Muscle of leg (tissue), 11 donors: ENCODE measurements around the gene GRIK3. TPM values are rescaled to one million over a fixed set of nuclear protein-coding genes. Genes with fewer than 3 reads are reported as not detected.
A peak's percentile ranks its signal among the peaks of the same experiment; 100 is the strongest.
"Not testable (repeated sequence)": the region's sequence is repeated elsewhere in the genome, so short reads cannot be mapped to it uniquely, and the experiment has no call there.

ENCODE experiments used
- DNase-seq: peaks from one replicate; pipeline ENCODE4 v3.0.0; 2013
- H3K27ac ChIP-seq: one replicate; pipeline ENCODE4 v1.5.1; 2013; ENCODE audit warnings: mild to moderate bottlenecking, low read length, control low read depth
- H3K27me3 ChIP-seq: one replicate; pipeline ENCODE4 v1.6.1; 2013; ENCODE audit warnings: low read length; ENCODE audit not compliant: control insufficient read depth, insufficient read depth
- H3K36me3 ChIP-seq: one replicate; pipeline ENCODE4 v1.6.1; 2013; ENCODE audit warnings: low read length; ENCODE audit not compliant: control insufficient read depth, insufficient read depth
- H3K4me1 ChIP-seq: one replicate; pipeline ENCODE4 v1.6.1; 2013; ENCODE audit warnings: low read length; ENCODE audit not compliant: control insufficient read depth, insufficient read depth
- H3K4me3 ChIP-seq: one replicate; pipeline ENCODE4 v1.5.1; 2013; ENCODE audit warnings: low read length, control low read depth
- H3K9me3 ChIP-seq: replicated peaks from 2 replicates; pipeline ENCODE4 v1.6.1; 2013; ENCODE audit warnings: low read depth, low read length; ENCODE audit not compliant: control insufficient read depth
- WGBS: methylation state at CpG from one replicate; pipeline ENCODE4 v1.1.5; 2013; ENCODE audit warnings: missing lambda C conversion rate; ENCODE audit not compliant: insufficient coverage; 5-methylcytosine and 5-hydroxymethylcytosine counted together
- polyA plus RNA-seq, 8 donors: library from polyadenylated mRNA; unstranded; fragments of 120-200 nt; gene quantifications; one replicate each; pipeline versions ENCODE4 v1.2.1 to v1.2.3, GENCODE V29; 2013; ENCODE audit warnings: inconsistent platforms in 1 of 8, low replicate concordance in 1 of 8; ENCODE audit not compliant: insufficient read length in 8 of 8, insufficient read depth in 1 of 8
- total RNA-seq: library from RNA; stranded (reverse); fragments of 120-200 nt; gene quantifications from one replicate; pipeline ENCODE4 v1.2.4, GENCODE V29; 2013

Gene GRIK3
- total and polyA plus RNA-seq, 9 donors = 0.44 to 3.3 (median 1.1) TPM

DNA sequence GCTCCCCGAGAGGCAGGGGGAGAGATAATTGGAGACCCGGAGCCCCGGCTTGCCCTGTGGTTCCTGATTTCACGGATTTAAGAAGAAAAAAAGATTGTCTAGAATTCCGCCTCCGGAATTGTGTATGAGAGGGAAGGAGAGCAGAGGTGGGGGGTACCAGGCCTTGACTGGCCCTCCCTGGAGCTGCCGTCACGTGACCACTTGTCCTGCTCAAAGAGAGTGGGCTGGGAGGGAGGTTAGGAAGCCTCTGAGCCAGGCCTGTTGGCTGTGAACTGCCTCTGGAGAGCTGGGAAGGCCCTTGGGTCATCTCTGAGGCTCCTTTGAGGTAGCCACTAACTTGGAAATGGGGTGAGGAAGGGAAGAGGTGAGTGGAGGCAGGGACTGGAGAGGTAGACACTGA is 106.5 kb downstream of the GRIK3 start:
- Histone ChIP-seq H3K9me3 (no peaks in the 10 kb centered on the region), H3K27ac (no peak overlapping the region), H3K4me1 (no peaks in the 10 kb centered on the region), H3K36me3 (no peaks in the 10 kb centered on the region), H3K4me3 (no peak overlapping the region), H3K27me3 (no peaks in the 10 kb centered on the region)
- DNase-seq = no peak
- WGBS = 72% methylated on average over 8 of the region's 8 CpGs

DNA sequence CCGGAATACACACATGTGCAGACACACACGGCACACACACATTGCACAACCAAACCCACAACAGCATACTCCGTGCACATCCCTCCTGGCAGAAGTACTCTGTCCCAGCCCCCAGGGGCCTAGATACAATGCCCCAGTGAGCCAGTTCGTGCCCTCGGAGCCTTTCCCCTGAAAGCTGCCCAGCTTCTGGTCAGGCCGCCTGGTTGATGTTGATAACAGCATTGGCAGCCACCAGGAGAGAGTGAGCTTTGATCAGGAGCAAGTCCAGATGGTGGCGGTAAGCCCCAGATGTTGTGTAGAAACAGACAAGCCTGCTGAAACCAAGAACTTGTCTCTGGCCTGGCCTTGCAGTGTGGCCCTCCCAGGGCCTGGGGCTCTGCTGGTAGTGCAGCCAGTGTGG is 109.1 kb downstream of the GRIK3 start:
- no peaks in the 10 kb centered on the region for H3K36me3 ChIP-seq
- H3K27ac ChIP-seq = no peak overlapping the region
- no peaks in the 10 kb centered on the region for H3K4me1 ChIP-seq
- H3K27me3 ChIP-seq = no peaks in the 10 kb centered on the region
- H3K4me3 ChIP-seq = no peak overlapping the region
- WGBS = 61% methylated on average over 6 of the region's 7 CpGs
- no peaks in the 10 kb centered on the region for H3K9me3 ChIP-seq
- DNase-seq = no peak

DNA sequence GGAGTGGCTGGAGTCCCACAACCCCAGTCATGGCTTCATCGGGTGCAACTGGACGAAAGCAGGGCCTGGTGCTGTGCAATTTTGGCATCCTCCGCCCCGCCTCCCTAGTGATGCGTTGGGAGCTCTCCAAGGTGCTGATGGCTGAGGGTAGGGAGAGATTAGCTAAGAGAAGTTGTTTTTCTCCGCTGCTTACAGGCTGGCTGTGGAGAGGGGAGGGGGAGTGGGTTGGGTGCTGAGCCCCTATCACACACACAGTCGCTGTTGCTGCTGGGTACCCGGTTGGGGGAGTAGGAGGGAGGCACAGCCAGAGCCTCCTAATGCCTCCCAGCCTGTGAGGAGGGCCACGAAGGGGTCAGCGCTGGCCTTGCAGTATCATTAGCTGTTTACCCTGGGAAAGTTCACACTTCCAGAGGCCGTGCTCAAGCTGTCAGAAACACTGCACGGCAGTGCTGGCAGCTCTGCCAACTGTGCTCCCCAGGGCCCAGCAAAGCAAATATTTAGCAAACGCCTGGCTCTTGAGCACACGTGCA is 110.0 kb downstream of the GRIK3 start:
- Histone ChIP-seq H3K27ac (no peak overlapping the region), H3K9me3 (no peaks in the 10 kb centered on the region), H3K36me3 (no peaks in the 10 kb centered on the region), H3K27me3 (no peaks in the 10 kb centered on the region), H3K4me1 (no peaks in the 10 kb centered on the region), H3K4me3 (no peak overlapping the region)
- WGBS = 5% methylated on average over 11 of the region's 14 CpGs
- DNase-seq = peak; percentile 84

DNA sequence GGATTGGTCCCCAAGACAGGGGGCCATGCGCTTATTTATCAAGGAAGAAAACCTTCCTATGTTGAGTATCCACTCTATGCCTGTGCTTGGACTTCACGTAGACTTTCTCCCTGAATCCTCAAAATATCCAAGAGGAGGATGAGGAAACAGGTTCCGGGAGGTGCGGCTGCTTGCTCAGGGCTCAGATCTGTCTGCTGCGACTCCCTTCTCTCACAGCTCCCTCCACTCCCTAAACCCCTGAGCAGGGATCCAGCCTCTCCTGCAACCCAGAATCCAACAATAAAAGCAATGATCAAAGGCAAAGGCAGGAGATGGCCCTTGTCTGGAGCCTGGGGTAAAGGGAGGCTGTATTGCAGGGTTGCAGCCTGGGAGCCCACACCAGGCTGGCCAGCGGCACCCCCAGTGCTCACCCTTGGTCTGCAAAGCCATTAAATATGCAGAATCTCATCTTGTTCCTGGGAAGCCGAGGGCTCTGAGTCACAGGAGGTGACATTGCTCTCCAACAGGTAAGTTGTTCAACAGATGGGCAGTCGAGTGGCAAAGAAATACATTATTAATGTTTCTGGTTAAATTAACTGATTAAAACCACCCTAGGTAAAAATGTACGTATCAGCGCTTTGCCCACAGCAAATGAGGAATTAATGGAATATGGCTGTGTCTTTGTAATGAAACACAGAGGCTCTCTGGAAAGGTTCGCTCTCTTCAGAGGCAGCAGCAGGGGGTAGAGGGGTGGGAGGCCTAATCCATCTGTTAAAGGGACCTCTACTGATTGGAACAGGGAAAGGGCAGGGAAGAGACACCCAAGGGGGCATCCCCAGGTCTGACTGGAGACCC is 111.5 kb downstream of the GRIK3 start:
- no peaks in the 10 kb centered on the region for H3K9me3 ChIP-seq
- no peaks in the 10 kb centered on the region for H3K36me3 ChIP-seq
- DNase-seq = no peak
- H3K4me1 ChIP-seq = no peaks in the 10 kb centered on the region
- H3K4me3 ChIP-seq = no peak overlapping the region
- H3K27ac ChIP-seq = no peak overlapping the region
- no peaks in the 10 kb centered on the region for H3K27me3 ChIP-seq
- 35% methylated on average over 7 of the region's 11 CpGs for WGBS

DNA sequence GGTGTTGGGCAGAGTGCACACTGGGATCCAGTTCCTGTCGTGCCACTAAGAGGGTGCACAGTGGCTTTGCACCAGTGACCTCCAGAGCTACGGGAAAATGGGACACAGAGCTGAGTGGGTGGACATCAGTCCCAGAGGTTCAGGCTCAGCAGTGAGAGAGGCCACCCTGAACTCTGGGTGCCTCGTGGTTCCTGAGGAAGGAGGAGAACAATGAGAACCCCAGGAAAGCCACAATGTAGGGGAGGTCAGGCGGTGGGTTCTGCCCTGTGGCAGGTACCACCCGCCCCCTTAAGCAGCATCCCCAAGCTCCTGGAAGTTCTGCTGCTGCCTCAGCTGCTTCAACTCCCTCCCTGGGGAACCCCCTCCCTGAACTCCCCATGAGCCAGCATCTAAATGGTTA is 112.2 kb downstream of the GRIK3 start:
- no peaks in the 10 kb centered on the region for H3K4me1 ChIP-seq
- H3K27ac ChIP-seq = no peak overlapping the region
- WGBS = 69% methylated on average over 4 of the region's 5 CpGs
- no peak for DNase-seq
- H3K9me3 ChIP-seq = no peaks in the 10 kb centered on the region
- no peaks in the 10 kb centered on the region for H3K36me3 ChIP-seq
- H3K27me3 ChIP-seq = no peaks in the 10 kb centered on the region
- H3K4me3 ChIP-seq = no peak overlapping the region

DNA sequence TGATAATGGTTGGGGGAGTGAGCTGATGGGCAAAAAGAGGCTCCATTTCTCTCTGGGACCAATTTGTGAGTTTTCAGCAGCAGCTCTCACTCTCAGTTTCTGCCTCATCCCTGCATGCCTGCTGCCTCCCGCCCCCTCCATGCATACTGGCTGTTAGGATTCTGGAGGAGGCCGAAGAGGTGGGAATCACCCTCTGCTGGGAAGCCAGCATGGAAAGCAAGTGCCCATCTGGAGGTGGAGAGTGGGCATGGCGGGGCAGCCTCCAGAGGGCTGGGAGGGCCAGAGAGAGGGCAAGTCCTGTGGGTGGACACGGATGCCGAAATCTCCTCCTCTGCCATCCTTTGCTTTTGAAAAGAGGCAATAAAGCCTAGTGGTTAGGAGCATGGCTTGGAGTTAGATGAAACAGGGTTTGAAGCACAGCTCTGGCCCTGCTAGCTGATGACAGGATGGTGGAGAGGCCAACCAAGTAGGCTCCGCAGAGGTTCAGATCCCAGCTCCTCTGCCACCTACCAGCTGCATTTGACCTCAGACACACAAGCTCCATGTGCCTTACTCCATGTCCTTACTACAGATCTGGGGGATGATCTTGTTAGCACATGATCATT is 113.4 kb downstream of the GRIK3 start:
- no peak for DNase-seq
- no peaks in the 10 kb centered on the region for H3K9me3 ChIP-seq
- no peaks in the 10 kb centered on the region for H3K27me3 ChIP-seq
- no peak overlapping the region for H3K4me3 ChIP-seq
- H3K27ac ChIP-seq = no peak overlapping the region
- WGBS = 61% methylated on average over 2 of the region's 6 CpGs
- H3K4me1 ChIP-seq = no peaks in the 10 kb centered on the region
- H3K36me3 ChIP-seq = no peaks in the 10 kb centered on the region

DNA sequence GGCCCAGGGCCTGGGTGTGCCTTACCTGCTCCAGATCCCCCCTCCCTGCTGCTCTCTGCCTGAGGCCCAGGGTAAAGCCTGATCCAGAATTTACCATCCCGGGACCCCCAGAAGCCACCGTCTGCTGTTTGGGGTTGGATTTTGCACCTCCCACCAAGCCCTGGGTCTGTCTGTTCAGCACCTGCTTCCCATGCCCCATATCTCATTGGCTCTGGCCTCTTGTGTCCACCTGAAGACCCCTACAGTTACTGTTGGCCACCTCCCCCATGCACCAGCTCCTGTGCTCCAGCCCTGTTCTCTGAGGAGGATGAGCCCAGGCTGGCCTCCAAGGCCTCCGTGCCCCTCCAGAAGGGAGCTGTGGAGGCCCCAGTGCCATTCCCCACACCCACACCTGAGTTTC is 113.9 kb downstream of the GRIK3 start:
- no peaks in the 10 kb centered on the region for H3K9me3 ChIP-seq
- WGBS = 92% methylated on average over 2 of the region's 3 CpGs
- no peaks in the 10 kb centered on the region for H3K27me3 ChIP-seq
- H3K4me3 ChIP-seq = no peak overlapping the region
- H3K27ac ChIP-seq = no peak overlapping the region
- no peaks in the 10 kb centered on the region for H3K36me3 ChIP-seq
- H3K4me1 ChIP-seq = no peaks in the 10 kb centered on the region
- no peak for DNase-seq

DNA sequence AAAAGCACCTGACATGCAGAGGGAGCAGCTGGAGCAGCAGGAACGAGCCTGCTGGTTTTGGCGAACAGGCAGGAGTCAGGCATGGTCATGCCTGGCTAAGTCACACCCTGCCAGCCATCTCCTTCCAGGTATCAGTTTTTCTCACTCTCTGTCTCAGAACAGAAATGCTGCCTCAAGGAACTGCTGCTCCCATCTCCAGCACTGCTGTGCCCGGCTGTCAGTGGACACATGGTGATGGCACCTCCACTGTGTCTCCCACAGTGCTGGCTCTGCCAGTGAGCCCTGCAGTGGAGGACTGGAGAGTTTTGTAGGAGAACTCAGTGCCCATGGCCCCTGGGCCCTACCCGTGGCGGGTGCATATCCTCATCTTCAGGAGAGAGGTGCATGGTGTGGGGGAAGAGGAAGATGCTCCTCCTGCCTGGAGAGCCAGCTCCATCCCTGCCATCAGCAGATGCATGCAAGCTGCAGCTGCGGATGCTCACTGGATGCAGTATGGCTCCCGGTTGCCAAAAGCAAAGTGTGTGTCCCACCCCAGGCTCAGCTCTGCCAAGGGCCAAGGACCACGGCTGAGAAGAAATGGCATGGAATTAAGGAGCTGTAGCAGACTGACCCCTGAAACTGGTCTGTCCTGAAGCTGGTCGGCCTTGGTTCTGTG is 114.7 kb downstream of the GRIK3 start:
- no peak overlapping the region for H3K4me3 ChIP-seq
- WGBS = 67% methylated on average over 7 of the region's 9 CpGs
- DNase-seq = no peak
- no peaks in the 10 kb centered on the region for H3K36me3 ChIP-seq
- H3K4me1 ChIP-seq = no peaks in the 10 kb centered on the region
- H3K27ac ChIP-seq = no peak overlapping the region
- H3K27me3 ChIP-seq = no peaks in the 10 kb centered on the region
- H3K9me3 ChIP-seq = no peaks in the 10 kb centered on the region

DNA sequence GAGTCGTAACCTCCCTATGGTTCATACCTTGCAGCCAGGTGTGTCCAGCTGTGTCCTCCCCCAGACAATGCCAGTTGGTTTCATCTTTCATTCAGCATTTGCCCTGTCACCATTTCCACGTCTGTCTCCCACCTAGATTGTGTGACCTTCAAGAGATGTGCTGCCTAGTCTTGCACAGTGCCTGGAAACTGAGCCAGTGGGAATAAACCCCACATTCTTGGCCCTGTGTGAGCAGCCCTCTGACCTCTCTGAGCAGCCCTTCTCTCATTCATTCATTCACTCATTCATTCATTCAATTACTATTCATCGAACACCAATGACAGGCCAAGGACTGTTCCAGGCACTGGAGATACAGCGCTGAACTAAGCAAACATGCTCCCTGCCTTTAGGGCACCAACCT is 115.7 kb downstream of the GRIK3 start:
- DNase-seq = no peak
- Histone ChIP-seq H3K4me3 (no peak overlapping the region), H3K9me3 (no peaks in the 10 kb centered on the region), H3K36me3 (no peaks in the 10 kb centered on the region), H3K27ac (no peak overlapping the region), H3K27me3 (peaks cover 2% of the 10 kb centered on the region), H3K4me1 (no peaks in the 10 kb centered on the region)
- 66% methylated on average over 2 of the region's 4 CpGs for whole genome bisulfite sequencing

DNA sequence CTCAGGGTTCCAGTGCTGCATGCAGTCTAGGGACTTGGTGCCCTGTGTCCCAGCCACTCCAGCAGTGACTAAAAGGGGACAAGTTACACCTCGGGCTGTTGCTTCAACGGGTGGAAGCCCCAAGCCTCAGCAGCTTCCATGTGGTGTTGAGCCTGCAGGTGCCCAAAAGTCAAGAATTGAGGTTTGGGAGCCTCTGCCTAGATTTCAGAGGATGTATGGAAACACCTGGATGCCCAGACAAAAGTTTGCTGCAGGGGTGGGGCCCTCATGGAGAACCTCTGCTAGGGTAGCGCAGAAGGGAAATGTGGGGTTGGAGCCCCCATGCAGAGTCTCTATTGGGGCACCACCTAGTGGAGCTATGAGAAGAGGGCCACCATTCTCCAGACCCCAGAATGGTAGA is 117.8 kb downstream of the GRIK3 start:
- not testable (repeated sequence) for H3K36me3 ChIP-seq, H3K4me3 ChIP-seq, DNase-seq, H3K4me1 ChIP-seq, H3K27me3 ChIP-seq, H3K27ac ChIP-seq, H3K9me3 ChIP-seq
- WGBS = 80% methylated on average over 3 of the region's 3 CpGs
